Aorta (tissue), 5 donors: Measurements from ENCODE around the gene TBC1D4. TPM values are rescaled to one million over a fixed set of nuclear protein-coding genes. Genes with fewer than 3 reads are reported as not detected.

Experiments used
- ATAC-seq: fragments of 200-7000 bp; cut with Tn5 transposase; one replicate; pipeline ENCODE4 v1.9.1; 2022; ENCODE audit warnings: moderate library complexity; ENCODE audit not compliant: low FRiP score
- DNase-seq, 2 donors: peaks; one replicate each; pipeline ENCODE4 v3.0.0-alpha.2; 2020
- H3K27ac ChIP-seq, 2 donors: one replicate each; pipeline ENCODE4 v1.5.1; 2013; ENCODE audit warnings: low read length in 2 of 2, mild to moderate bottlenecking in 2 of 2, moderate library complexity in 2 of 2, control low read depth in 1 of 2, inconsistent platforms in 1 of 2, low read depth in 1 of 2
- H3K27me3 ChIP-seq, 2 donors: one replicate each; pipeline ENCODE4 v1.6.1; 2013; ENCODE audit warnings: control low read depth in 1 of 2, low read length in 1 of 2, mild to moderate bottlenecking in 1 of 2, moderate library complexity in 1 of 2; ENCODE audit not compliant: insufficient read depth in 2 of 2, control insufficient read depth in 1 of 2
- H3K36me3 ChIP-seq, 2 donors: one replicate each; pipeline ENCODE4 v1.6.1; 2013; ENCODE audit warnings: control low read depth in 1 of 2, low read length in 1 of 2, mild to moderate bottlenecking in 1 of 2; ENCODE audit not compliant: insufficient read depth in 2 of 2, control insufficient read depth in 1 of 2
- H3K4me1 ChIP-seq, 2 donors: one replicate each; pipeline ENCODE4 v1.6.1; 2013; ENCODE audit warnings: low read length in 2 of 2, control low read depth in 1 of 2, mild to moderate bottlenecking in 1 of 2, moderate library complexity in 1 of 2; ENCODE audit not compliant: insufficient read depth in 2 of 2, control insufficient read depth in 1 of 2
- H3K4me3 ChIP-seq, 2 donors: one replicate each; pipeline ENCODE4 v1.5.1; 2013; ENCODE audit warnings: low read length in 2 of 2, control low read depth in 1 of 2, mild to moderate bottlenecking in 1 of 2
- H3K9me3 ChIP-seq: one replicate; pipeline ENCODE4 v1.6.1; 2013; ENCODE audit warnings: mild to moderate bottlenecking, low read length; ENCODE audit not compliant: control insufficient read depth
- WGBS, 2 donors: extraction: QIAGEN DNeasy Blood & Tissue Kit; methylation state at CpG; one replicate each; pipeline ENCODE4 v1.1.7; 2013; 5-methylcytosine and 5-hydroxymethylcytosine counted together
- intact Hi-C, 2 donors: fragments of 100-400 bp; cut with DNase I; formaldehyde crosslinking; loops; one replicate each; pipeline versions ENCODE4 v1.14.2 to v1.15.0; 2022
- polyA plus RNA-seq, 2 donors: library from polyadenylated mRNA; stranded (reverse); fragments of 200-250 nt; gene quantifications; one replicate each; pipeline ENCODE4 v1.2.3, GENCODE V29; 2013
- total RNA-seq, 2 donors: library from RNA; stranded (reverse); fragmentation: NEBNext Ultra II Directional; extraction: Animal tissue kit (Norgen Biotek cat#: 25700); gene quantifications; one replicate each; pipeline ENCODE4 v1.2.1, GENCODE V29; 2021
- donor health status: healthy with polysubstance abuse.
- donor health status: Bipolar disorder and iron deficiency.
- donor health status: DM: no; HTN: no; CAD: no.
- donor health status: DM: no; HTN: no; CAD: no.
- donor health status: DM: yes; HTN: yes; CAD: no.

The TBC1D4 gene
- total and polyA plus RNA-seq, 4 donors = 1.4 to 16.3 (median 6.2) TPM

- ATAC-seq (no peak), DNase-seq (no peak)
- H3K9me3 ChIP-seq = peaks cover 2% of the 10 kb centered on the region
- no peak overlapping the region for H3K4me3 ChIP-seq
- H3K27me3 ChIP-seq = no peaks in the 10 kb centered on the region
- intact Hi-C loops = no loop called here
- no peak overlapping the region for H3K27ac ChIP-seq
- H3K4me1 ChIP-seq = no peaks in the 10 kb centered on the region
- WGBS, 2 donors = 93 to 95% methylated on average over 6 of the region's 6 CpGs
- H3K36me3 ChIP-seq = no peaks in the 10 kb centered on the region
Observed at GRCh38 chr13:75398072-75398471, 83.9 kb downstream of the TBC1D4 start.

GRCh38 chr13:75395901-75396300 is 86.1 kb downstream of the TBC1D4 start:
- ATAC-seq (no peak), DNase-seq (no peak)
- no peaks in the 10 kb centered on the region for H3K27me3 ChIP-seq
- no peak overlapping the region for H3K4me3 ChIP-seq
- intact Hi-C loops = no loop called here
- WGBS, 2 donors = 52 to 60% methylated on average over 4 of the region's 4 CpGs
- no peaks in the 10 kb centered on the region for H3K36me3 ChIP-seq
- peaks cover 2% of the 10 kb centered on the region for H3K9me3 ChIP-seq
- H3K27ac ChIP-seq = no peak overlapping the region
- H3K4me1 ChIP-seq = no peaks in the 10 kb centered on the region

- WGBS, 2 donors = 83 to 87% methylated on average over 5 of the region's 5 CpGs
- intact Hi-C loops = no loop called here
- H3K27me3 ChIP-seq = no peaks in the 10 kb centered on the region
- DNase-seq (peak in 1 of 2 donors; percentile 55), ATAC-seq (no peak)
- no peaks in the 10 kb centered on the region for H3K36me3 ChIP-seq
- no peaks in the 10 kb centered on the region for H3K4me1 ChIP-seq
- no peak overlapping the region for H3K4me3 ChIP-seq
- H3K9me3 ChIP-seq = peaks cover 2% of the 10 kb centered on the region
- H3K27ac ChIP-seq = no peak overlapping the region
Observed at GRCh38 chr13:75395066-75395465, 86.9 kb downstream of the TBC1D4 start.

DNA sequence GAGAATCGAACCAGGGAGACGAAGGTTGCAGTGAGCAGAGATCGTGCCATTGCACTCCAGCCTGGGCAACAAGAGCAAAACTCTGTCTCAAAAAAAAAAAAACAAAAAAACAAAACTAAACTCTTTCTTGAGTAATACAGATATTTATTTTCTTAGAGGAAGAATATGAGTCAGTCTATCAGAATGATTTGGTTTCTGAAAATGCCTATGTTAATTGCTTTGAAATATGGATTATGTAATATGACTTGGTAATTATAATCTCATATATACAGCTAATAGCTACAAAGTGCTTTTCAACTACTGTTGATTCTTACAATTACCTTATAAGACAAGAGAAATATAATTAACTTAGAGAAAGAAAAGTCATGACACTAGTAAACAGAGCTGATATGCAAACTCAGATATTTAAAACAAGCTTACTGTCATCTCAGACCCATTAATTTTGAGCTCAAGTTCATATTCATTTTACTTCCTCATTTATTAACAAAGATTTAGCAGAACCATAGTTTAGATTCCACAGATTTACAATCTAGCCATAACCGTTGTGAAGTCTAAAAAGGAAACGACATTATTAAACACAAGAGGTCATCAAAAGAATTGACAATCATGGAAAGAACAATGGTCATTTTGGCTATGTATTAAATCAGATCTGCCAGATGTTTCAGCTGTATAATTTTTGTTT is 88.0 kb downstream of the TBC1D4 start:
- H3K4me1 ChIP-seq = no peaks in the 10 kb centered on the region
- H3K27me3 ChIP-seq = no peaks in the 10 kb centered on the region
- ATAC-seq = no peak
- intact Hi-C loops = no loop called here
- H3K4me3 ChIP-seq = no peak overlapping the region
- H3K27ac ChIP-seq = no peak overlapping the region
- 88% methylated on average over 5 of the region's 5 CpGs for WGBS, 2 donors
- no peak for DNase-seq
- H3K36me3 ChIP-seq = no peaks in the 10 kb centered on the region
- H3K9me3 ChIP-seq = no peaks in the 10 kb centered on the region

- Histone ChIP-seq H3K27me3 (no peaks in the 10 kb centered on the region), H3K36me3 (no peaks in the 10 kb centered on the region), H3K4me1 (no peaks in the 10 kb centered on the region), H3K9me3 (no peaks in the 10 kb centered on the region), H3K27ac (no peak overlapping the region), H3K4me3 (no peak overlapping the region)
- intact Hi-C loops = no loop called here
- DNase-seq (no peak), ATAC-seq (no peak)
- WGBS, 2 donors = 93% methylated on average over 3 of the region's 3 CpGs
Observed at GRCh38 chr13:75391432-75392100, 90.4 kb downstream of the TBC1D4 start.

DNA sequence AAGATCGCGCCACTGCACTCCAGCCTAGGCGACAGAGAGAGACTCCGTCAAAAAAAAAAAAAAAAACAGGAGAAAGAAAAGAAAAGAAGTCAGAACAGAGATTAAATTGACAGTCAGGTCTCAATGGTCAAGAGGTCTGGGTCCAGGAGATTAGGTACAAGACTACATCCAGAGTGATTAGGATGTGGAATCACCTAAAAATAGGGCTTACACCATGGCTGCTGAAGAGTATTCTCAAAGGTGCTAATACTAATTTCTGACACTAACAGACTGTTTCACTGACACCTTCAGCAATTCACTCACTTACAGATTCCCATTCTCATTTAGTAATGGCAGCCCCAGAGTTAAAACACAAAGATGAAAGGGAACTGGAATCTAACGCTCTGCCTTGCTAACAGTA is 91.7 kb downstream of the TBC1D4 start:
- Histone ChIP-seq H3K4me3 (no peak overlapping the region), H3K36me3 (no peaks in the 10 kb centered on the region), H3K9me3 (no peaks in the 10 kb centered on the region), H3K4me1 (no peaks in the 10 kb centered on the region), H3K27me3 (no peaks in the 10 kb centered on the region), H3K27ac (no peak overlapping the region)
- no peak for ATAC-seq
- 95 to 96% methylated on average over 5 of the region's 5 CpGs for WGBS, 2 donors
- intact Hi-C loops = no loop called here
- no peak for DNase-seq

DNA sequence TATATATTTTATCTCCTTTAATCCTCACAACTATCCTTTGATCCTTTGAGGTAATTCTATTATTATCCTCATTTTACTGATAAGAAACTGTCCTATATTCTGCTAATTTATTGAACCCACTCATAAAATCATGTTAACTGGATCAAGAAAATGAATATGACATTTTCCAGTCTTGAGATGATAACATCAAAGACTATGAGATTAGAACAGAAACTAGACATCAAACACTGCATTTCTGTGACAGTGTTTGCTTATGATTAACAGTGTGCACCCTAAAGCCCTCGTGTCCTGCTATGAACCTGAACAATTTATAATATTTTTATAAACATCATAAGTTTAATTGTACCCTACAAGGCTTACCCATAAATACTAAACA is 96.3 kb downstream of the TBC1D4 start:
- no peak overlapping the region for H3K4me3 ChIP-seq
- intact Hi-C loops = no loop called here
- DNase-seq (no peak), ATAC-seq (no peak)
- no peaks in the 10 kb centered on the region for H3K9me3 ChIP-seq
- no peaks in the 10 kb centered on the region for H3K27me3 ChIP-seq
- H3K27ac ChIP-seq = no peak overlapping the region
- WGBS, 2 donors = 84% methylated on average over 1 of the region's 1 CpG
- H3K4me1 ChIP-seq = peaks cover 0 to 2% of the 10 kb centered on the region in 2 donors
- no peaks in the 10 kb centered on the region for H3K36me3 ChIP-seq

DNA sequence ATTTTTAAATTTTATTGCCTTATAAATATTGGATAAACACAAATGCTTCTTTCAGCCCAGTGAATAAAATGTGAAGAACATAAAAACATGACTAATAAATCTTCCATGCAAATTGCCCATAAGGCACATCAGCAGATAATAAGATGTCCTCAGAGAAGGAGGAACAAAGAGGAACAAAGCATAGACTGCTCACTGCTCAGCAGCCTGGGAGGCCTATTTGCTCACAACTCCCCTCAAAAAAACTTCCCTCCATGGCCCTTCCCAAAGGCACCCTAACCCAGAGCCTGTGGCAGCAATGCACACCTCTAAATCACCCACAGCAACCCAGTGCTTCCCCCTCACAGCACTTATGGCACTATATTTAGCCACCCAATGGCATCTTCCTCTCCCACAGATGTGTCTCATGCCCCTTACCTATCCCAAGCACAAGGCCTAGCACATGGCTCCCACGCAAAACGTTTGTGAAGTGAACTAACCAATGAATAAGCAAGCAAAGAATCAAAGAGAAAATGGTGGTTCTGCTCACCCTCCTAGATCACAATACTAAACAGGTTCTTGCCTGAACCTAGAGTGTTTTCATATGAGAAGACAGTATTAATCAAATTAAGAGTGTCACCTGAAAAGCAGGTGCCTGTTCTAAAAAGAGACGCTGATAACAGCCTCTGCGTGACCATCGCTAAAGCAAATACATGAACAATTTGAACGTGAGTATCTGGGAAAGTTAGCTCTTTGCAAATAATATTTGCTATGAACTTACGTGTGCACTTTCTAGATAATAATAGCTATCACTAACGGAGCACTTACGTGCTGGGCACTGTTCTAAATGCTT is 96.9 kb downstream of the TBC1D4 start:
- Histone ChIP-seq H3K27ac (no peak overlapping the region), H3K9me3 (no peaks in the 10 kb centered on the region), H3K36me3 (no peaks in the 10 kb centered on the region), H3K27me3 (no peaks in the 10 kb centered on the region), H3K4me1 (peaks cover 0 to 2% of the 10 kb centered on the region in 2 donors), H3K4me3 (no peak overlapping the region)
- intact Hi-C loops = no loop called here
- WGBS, 2 donors = 92% methylated on average over 9 of the region's 9 CpGs
- DNase-seq (no peak), ATAC-seq (no peak)
